ENCODE measurements around the gene ZNRF2.

The ZNRF2 gene

GRCh38 chr7:30244340-30244739, 40.1 kb upstream of the ZNRF2 start:
- Histone ChIP-seq H3K27me3 (replicated peaks; ENCODE audit: control insufficient read depth, insufficient read depth, low read length) (no peaks in the 10 kb centered on the region), H3K36me3 (ENCODE audit: control insufficient read depth, insufficient read depth, low read length) (no peaks in the 10 kb centered on the region), H3K4me3 (replicated peaks; ENCODE audit: low read depth, low read length) (no peak overlapping the region)
- no peak for DNase-seq (ENCODE audit: extremely low read depth, insufficient read length)
- TF ChIP-seq CTCF (IDR thresholded peaks at IDR 0.05; ENCODE audit: insufficient read depth, low read length, poor library complexity, severe bottlenecking) = no peak

GRCh38 chr7:30245913-30246312, 38.5 kb upstream of the ZNRF2 start:
- Histone ChIP-seq H3K27me3 (replicated peaks; ENCODE audit: control insufficient read depth, insufficient read depth, low read length) (no peaks in the 10 kb centered on the region), H3K4me3 (replicated peaks; ENCODE audit: low read depth, low read length) (no peak overlapping the region), H3K36me3 (ENCODE audit: control insufficient read depth, insufficient read depth, low read length) (no peaks in the 10 kb centered on the region)
- TF ChIP-seq CTCF (IDR thresholded peaks at IDR 0.05; ENCODE audit: insufficient read depth, low read length, poor library complexity, severe bottlenecking) = no peak
- no peak for DNase-seq (ENCODE audit: extremely low read depth, insufficient read length)

- Histone ChIP-seq H3K36me3 (ENCODE audit: control insufficient read depth, insufficient read depth, low read length) (no peaks in the 10 kb centered on the region), H3K27me3 (replicated peaks; ENCODE audit: control insufficient read depth, insufficient read depth, low read length) (no peaks in the 10 kb centered on the region), H3K4me3 (replicated peaks; ENCODE audit: low read depth, low read length) (no peak overlapping the region)
- DNase-seq (ENCODE audit: extremely low read depth, insufficient read length) = no peak
- no peak for TF ChIP-seq CTCF (IDR thresholded peaks at IDR 0.05; ENCODE audit: insufficient read depth, low read length, poor library complexity, severe bottlenecking)
Observed at GRCh38 chr7:30246392-30246791, 38.0 kb upstream of the ZNRF2 start.

GRCh38 chr7:30247541-30248401, 36.6 kb upstream of the ZNRF2 start:
- no peak for DNase-seq (ENCODE audit: extremely low read depth, insufficient read length)
- Histone ChIP-seq H3K27me3 (replicated peaks; ENCODE audit: control insufficient read depth, insufficient read depth, low read length) (no peaks in the 10 kb centered on the region), H3K36me3 (ENCODE audit: control insufficient read depth, insufficient read depth, low read length) (no peaks in the 10 kb centered on the region), H3K4me3 (replicated peaks; ENCODE audit: low read depth, low read length) (no peak overlapping the region)
- no peak for TF ChIP-seq CTCF (IDR thresholded peaks at IDR 0.05; ENCODE audit: insufficient read depth, low read length, poor library complexity, severe bottlenecking)

GRCh38 chr7:30249316-30249715, 35.1 kb upstream of the ZNRF2 start:
- no peak for TF ChIP-seq CTCF (IDR thresholded peaks at IDR 0.05; ENCODE audit: insufficient read depth, low read length, poor library complexity, severe bottlenecking)
- Histone ChIP-seq H3K27me3 (replicated peaks; ENCODE audit: control insufficient read depth, insufficient read depth, low read length) (no peaks in the 10 kb centered on the region), H3K36me3 (ENCODE audit: control insufficient read depth, insufficient read depth, low read length) (no peaks in the 10 kb centered on the region), H3K4me3 (replicated peaks; ENCODE audit: low read depth, low read length) (no peak overlapping the region)
- no peak for DNase-seq (ENCODE audit: extremely low read depth, insufficient read length)

All from GM06990 (cell line).